Activated naive CD4-positive, alpha-beta T cell treated with anti-CD3 and anti-CD28 coated beads, Interleukin-2, amount 50 U/mL, for 24 hours (primary cell): ENCODE measurements around the gene GALNT11.

ENCODE experiments used
- H3K27ac Mint-ChIP-seq: one replicate; pipeline ENCODE4 v1.8.0; 2021; ENCODE audit warnings: mild to moderate bottlenecking, mixed read lengths
- H3K27me3 Mint-ChIP-seq: one replicate; pipeline ENCODE4 v1.8.0; 2021; ENCODE audit warnings: mixed read lengths
- H3K36me3 Mint-ChIP-seq: one replicate; pipeline ENCODE4 v1.8.0; 2021; ENCODE audit warnings: mixed read lengths
- H3K4me1 Mint-ChIP-seq: one replicate; pipeline ENCODE4 v1.8.0; 2021; ENCODE audit warnings: mixed read lengths
- H3K4me3 Mint-ChIP-seq: one replicate; pipeline ENCODE4 v1.8.0; 2021; ENCODE audit warnings: mild to moderate bottlenecking, mixed read lengths
- H3K9me3 Mint-ChIP-seq: one replicate; pipeline ENCODE4 v1.8.0; 2021; ENCODE audit warnings: mixed read lengths

The GALNT11 gene

GRCh38 chr7:152136686-152137085 lies 111.2 kb downstream of the GALNT11 start:
- no peaks in the 10 kb centered on the region for H3K27me3 Mint-ChIP-seq
- peak overlapping the region; percentile 15 for H3K27ac Mint-ChIP-seq
- peaks cover 7% of the 10 kb centered on the region for H3K4me1 Mint-ChIP-seq
- no peak overlapping the region for H3K4me3 Mint-ChIP-seq
- H3K9me3 Mint-ChIP-seq: no peaks in the 10 kb centered on the region
- H3K36me3 Mint-ChIP-seq: peaks cover 11% of the 10 kb centered on the region

GRCh38 chr7:152137476-152138025 lies 112.1 kb downstream of the GALNT11 start:
- Mint-ChIP-seq H3K4me1 (peaks cover 16% of the 10 kb centered on the region), H3K27ac (no peak overlapping the region), H3K27me3 (no peaks in the 10 kb centered on the region), H3K4me3 (no peak overlapping the region), H3K36me3 (peaks cover 11% of the 10 kb centered on the region), H3K9me3 (no peaks in the 10 kb centered on the region)

GRCh38 chr7:152140067-152140466 lies 114.6 kb downstream of the GALNT11 start:
- Mint-ChIP-seq H3K36me3 (peaks cover 11% of the 10 kb centered on the region), H3K27me3 (no peaks in the 10 kb centered on the region), H3K4me1 (peaks cover 41% of the 10 kb centered on the region), H3K27ac (peak overlapping the region; percentile 65), H3K9me3 (no peaks in the 10 kb centered on the region), H3K4me3 (no peak overlapping the region)

GRCh38 chr7:152140560-152140959 lies 115.1 kb downstream of the GALNT11 start:
- peaks cover 46% of the 10 kb centered on the region for H3K4me1 Mint-ChIP-seq
- no peaks in the 10 kb centered on the region for H3K27me3 Mint-ChIP-seq
- H3K9me3 Mint-ChIP-seq: no peaks in the 10 kb centered on the region
- no peak overlapping the region for H3K4me3 Mint-ChIP-seq
- peak overlapping the region; percentile 69 for H3K27ac Mint-ChIP-seq
- H3K36me3 Mint-ChIP-seq: peaks cover 11% of the 10 kb centered on the region

GRCh38 chr7:152142976-152143595 lies 117.6 kb downstream of the GALNT11 start:
- H3K4me3 Mint-ChIP-seq: peak overlapping the region; percentile 66
- no peaks in the 10 kb centered on the region for H3K9me3 Mint-ChIP-seq
- H3K27me3 Mint-ChIP-seq: no peaks in the 10 kb centered on the region
- H3K27ac Mint-ChIP-seq: peak overlapping the region; percentile 96
- peaks cover 8% of the 10 kb centered on the region for H3K36me3 Mint-ChIP-seq
- peaks cover 58% of the 10 kb centered on the region for H3K4me1 Mint-ChIP-seq

GRCh38 chr7:152144557-152145245 lies 119.2 kb downstream of the GALNT11 start:
- Mint-ChIP-seq H3K4me3 (peak overlapping the region; percentile 66), H3K27ac (peak overlapping the region; percentile 94), H3K36me3 (peaks cover 4% of the 10 kb centered on the region), H3K4me1 (peaks cover 58% of the 10 kb centered on the region), H3K27me3 (no peaks in the 10 kb centered on the region), H3K9me3 (no peaks in the 10 kb centered on the region)

GRCh38 chr7:152145853-152146466 lies 120.5 kb downstream of the GALNT11 start:
- Mint-ChIP-seq H3K4me3 (peak overlapping the region; percentile 66), H3K27me3 (no peaks in the 10 kb centered on the region), H3K4me1 (peaks cover 53% of the 10 kb centered on the region), H3K36me3 (no peaks in the 10 kb centered on the region), H3K27ac (peak overlapping the region; percentile 94), H3K9me3 (no peaks in the 10 kb centered on the region)

GRCh38 chr7:152148706-152149105 lies 123.2 kb downstream of the GALNT11 start:
- Mint-ChIP-seq H3K4me1 (peaks cover 30% of the 10 kb centered on the region), H3K36me3 (peaks cover 3% of the 10 kb centered on the region), H3K4me3 (no peak overlapping the region), H3K27ac (no peak overlapping the region), H3K9me3 (no peaks in the 10 kb centered on the region), H3K27me3 (no peaks in the 10 kb centered on the region)

- Mint-ChIP-seq H3K4me3 (no peak overlapping the region), H3K36me3 (peaks cover 6% of the 10 kb centered on the region), H3K27ac (no peak overlapping the region), H3K4me1 (peaks cover 24% of the 10 kb centered on the region), H3K27me3 (no peaks in the 10 kb centered on the region), H3K9me3 (no peaks in the 10 kb centered on the region)
Observed at GRCh38 chr7:152149363-152149762, 123.9 kb downstream of the GALNT11 start.

GRCh38 chr7:152152267-152152666 lies 126.8 kb downstream of the GALNT11 start:
- Mint-ChIP-seq H3K4me1 (no peaks in the 10 kb centered on the region), H3K27me3 (no peaks in the 10 kb centered on the region), H3K36me3 (peaks cover 11% of the 10 kb centered on the region), H3K27ac (peak overlapping the region; percentile 0), H3K4me3 (no peak overlapping the region), H3K9me3 (no peaks in the 10 kb centered on the region)

- Mint-ChIP-seq H3K27me3 (no peaks in the 10 kb centered on the region), H3K4me3 (peak overlapping the region; percentile 32), H3K4me1 (peaks cover 17% of the 10 kb centered on the region), H3K36me3 (peaks cover 25% of the 10 kb centered on the region), H3K9me3 (no peaks in the 10 kb centered on the region), H3K27ac (peak overlapping the region; percentile 87)
Observed at GRCh38 chr7:152158801-152159587, 133.5 kb downstream of the GALNT11 start.

- Mint-ChIP-seq H3K27ac (no peak overlapping the region), H3K4me3 (no peak overlapping the region), H3K27me3 (no peaks in the 10 kb centered on the region), H3K36me3 (peaks cover 29% of the 10 kb centered on the region), H3K4me1 (peaks cover 17% of the 10 kb centered on the region), H3K9me3 (no peaks in the 10 kb centered on the region)
Observed at GRCh38 chr7:152161171-152161570, 135.7 kb downstream of the GALNT11 start.

- peaks cover 30% of the 10 kb centered on the region for H3K36me3 Mint-ChIP-seq
- H3K9me3 Mint-ChIP-seq: no peaks in the 10 kb centered on the region
- H3K27me3 Mint-ChIP-seq: no peaks in the 10 kb centered on the region
- no peak overlapping the region for H3K4me3 Mint-ChIP-seq
- H3K4me1 Mint-ChIP-seq: peaks cover 17% of the 10 kb centered on the region
- H3K27ac Mint-ChIP-seq: peak overlapping the region; percentile 53
Observed at GRCh38 chr7:152162287-152162686, 136.8 kb downstream of the GALNT11 start.
